Ascending aorta (tissue), 2 donors: ENCODE data around the gene NAA60. TPM values are rescaled to one million over a fixed set of nuclear protein-coding genes. Genes with fewer than 3 reads are reported as not detected.
"Not testable (repeated sequence)": the region's sequence is repeated elsewhere in the genome, so short reads cannot be mapped to it uniquely, and the experiment has no call there.

Experiments
- DNase-seq, 2 donors: peaks; one replicate each; pipeline ENCODE4 v3.0.0-alpha.2; 2019; ENCODE audit warnings: low spot score in 2 of 2
- H3K27ac ChIP-seq, 2 donors: fragments of 200-600 bp; sonication (generic); one replicate each; pipeline ENCODE4 v1.5.1; 2016 to 2017; ENCODE audit warnings: mild to moderate bottlenecking in 1 of 2
- H3K27me3 ChIP-seq: fragments of 200-600 bp; sonication (generic); one replicate; pipeline ENCODE4 v1.5.1; 2017
- H3K36me3 ChIP-seq, 2 donors: fragments of 200-600 bp; sonication (generic); one replicate each; pipeline ENCODE4 v1.5.1; 2016
- H3K4me1 ChIP-seq, 2 donors: fragments of 200-600 bp; sonication (generic); one replicate each; pipeline ENCODE4 v1.5.1; 2016 to 2017; ENCODE audit warnings: mild to moderate bottlenecking in 1 of 2
- H3K4me3 ChIP-seq, 2 donors: fragments of 200-600 bp; sonication (generic); one replicate each; pipeline ENCODE4 v1.5.1; 2016 to 2017; ENCODE audit warnings: mild to moderate bottlenecking in 1 of 2
- H3K9me3 ChIP-seq, 2 donors: fragments of 200-600 bp; sonication (generic); one replicate each; pipeline ENCODE4 v1.5.1; 2016
- CTCF ChIP-seq, 3 experiments: fragments of 200-600 bp in 2 of 3; fragments of 450-650 bp in 1 of 3; sonication (generic) in 2 of 3; IDR thresholded peaks; one replicate each; pipeline ENCODE4 v1.5.1; 2016 to 2019; ENCODE audit warnings: antibody characterized with exemption in 3 of 3, mild to moderate bottlenecking in 1 of 3, moderate library complexity in 1 of 3
- intact Hi-C: fragments of 100-400 bp; cut with DNase I; formaldehyde crosslinking; loops from one replicate; pipeline ENCODE4 v1.15.1; 2023
- total RNA-seq: library from RNA; depleted of rRNA; stranded (reverse); fragments of >200 nt; gene quantifications from one replicate; pipeline ENCODE4 v1.1.0, GENCODE V29; 2016

NAA60 gene
- total RNA-seq, 1 donor from 2014 or later: 74.6 TPM

GRCh38 chr16:3470723-3471122 is 27.2 kb downstream of the NAA60 start:
- intact Hi-C loops: no loop called here
- no peak overlapping the region for H3K4me3 ChIP-seq
- H3K4me1 ChIP-seq: no peaks in the 10 kb centered on the region
- no peak for TF ChIP-seq CTCF (IDR thresholded peaks at IDR 0.05)
- no peak for DNase-seq
- no peak overlapping the region for H3K27ac ChIP-seq
- H3K9me3 ChIP-seq: no peaks in the 10 kb centered on the region
- H3K36me3 ChIP-seq: peaks cover 8 to 14% of the 10 kb centered on the region in 2 donors
- no peaks in the 10 kb centered on the region for H3K27me3 ChIP-seq

GRCh38 chr16:3471518-3472176 is 28.2 kb downstream of the NAA60 start:
- Histone ChIP-seq H3K9me3 (no peaks in the 10 kb centered on the region), H3K4me1 (no peaks in the 10 kb centered on the region), H3K4me3 (no peak overlapping the region), H3K27me3 (no peaks in the 10 kb centered on the region), H3K36me3 (peaks cover under 1 to 11% of the 10 kb centered on the region in 2 donors), H3K27ac (no peak overlapping the region)
- no peak for DNase-seq
- intact Hi-C loops: no loop called here
- TF ChIP-seq CTCF (IDR thresholded peaks at IDR 0.05): no peak

DNA sequence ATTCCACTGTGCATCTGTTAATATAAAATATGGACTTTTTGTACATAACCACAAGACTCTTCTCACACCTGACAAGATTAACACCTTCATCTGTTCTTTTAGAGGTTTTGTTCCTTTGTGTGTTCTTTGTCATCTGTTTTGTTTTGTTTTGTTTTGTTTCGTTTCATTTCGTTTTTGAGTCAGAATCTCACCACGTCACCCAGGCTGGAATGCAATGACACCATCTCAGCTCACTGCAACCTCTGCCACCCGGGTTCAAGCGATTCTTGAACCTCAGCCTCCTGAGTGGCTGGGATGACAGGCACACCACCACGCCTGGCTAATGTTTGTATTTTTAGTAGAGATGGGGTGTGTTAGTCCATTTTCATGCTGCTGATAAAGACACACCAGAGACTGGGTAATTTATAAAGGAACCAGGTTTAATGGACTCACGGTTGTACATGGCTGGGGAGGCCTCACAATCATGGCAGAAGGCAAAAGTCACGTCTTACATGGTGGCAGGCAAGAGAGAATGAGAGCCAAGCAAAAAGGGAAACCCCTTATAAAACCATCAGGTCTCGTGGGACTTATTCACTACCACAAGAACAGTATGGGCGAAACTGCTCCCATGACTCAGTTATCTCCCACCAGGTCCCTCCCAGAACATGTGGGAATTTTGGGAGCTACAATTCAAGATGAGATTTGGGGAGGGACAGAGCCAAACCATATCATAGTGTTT is 29.6 kb downstream of the NAA60 start:
- H3K9me3 ChIP-seq: no peaks in the 10 kb centered on the region
- no peak overlapping the region for H3K27ac ChIP-seq
- DNase-seq: no peak
- H3K4me1 ChIP-seq: no peaks in the 10 kb centered on the region
- intact Hi-C loops: no loop called here
- no peak for TF ChIP-seq CTCF (IDR thresholded peaks at IDR 0.05)
- peaks cover 0 to 11% of the 10 kb centered on the region in 2 donors for H3K36me3 ChIP-seq
- no peak overlapping the region for H3K4me3 ChIP-seq
- H3K27me3 ChIP-seq: no peaks in the 10 kb centered on the region

- H3K4me3 ChIP-seq, DNase-seq, H3K27me3 ChIP-seq, H3K27ac ChIP-seq, H3K9me3 ChIP-seq, intact Hi-C loops, H3K4me1 ChIP-seq: not testable (repeated sequence)
- peaks cover 0 to 12% of the 10 kb centered on the region in 2 donors for H3K36me3 ChIP-seq
Observed at GRCh38 chr16:3473596-3473943, 30.1 kb downstream of the NAA60 start.

- Histone ChIP-seq H3K4me1 (no peaks in the 10 kb centered on the region), H3K27ac (no peak overlapping the region), H3K9me3 (no peaks in the 10 kb centered on the region), H3K4me3 (no peak overlapping the region), H3K36me3 (peaks cover 6 to 19% of the 10 kb centered on the region in 2 donors), H3K27me3 (no peaks in the 10 kb centered on the region)
- TF ChIP-seq CTCF (IDR thresholded peaks at IDR 0.05): no peak
- intact Hi-C loops: no loop called here
- DNase-seq: no peak
Observed at GRCh38 chr16:3474136-3474779, 30.8 kb downstream of the NAA60 start.

GRCh38 chr16:3474870-3475269 is 31.4 kb downstream of the NAA60 start:
- H3K27ac ChIP-seq, H3K27me3 ChIP-seq, H3K4me3 ChIP-seq, intact Hi-C loops, DNase-seq, H3K4me1 ChIP-seq, H3K9me3 ChIP-seq: not testable (repeated sequence)
- H3K36me3 ChIP-seq: peaks cover 10 to 25% of the 10 kb centered on the region in 2 donors
